Omental fat pad (tissue), 4 donors: Measurements from ENCODE around the gene TSPO. TPM values are rescaled to one million over a fixed set of nuclear protein-coding genes. Genes with fewer than 3 reads are reported as not detected.
A peak's percentile ranks its signal among the peaks of the same experiment; 100 is the strongest.

Source experiments
- ATAC-seq: fragments of 150-250 bp; one replicate; pipeline ENCODE4 v1.9.1; 2016; ENCODE audit warnings: mild to moderate bottlenecking, moderate library complexity; ENCODE audit not compliant: low FRiP score
- DNase-seq: peaks from one replicate; pipeline ENCODE4 v3.0.0-alpha.2; 2019; ENCODE audit warnings: low spot score
- CTCF ChIP-seq, 3 donors: fragments of 450-650 bp; IDR thresholded peaks; one replicate each; pipeline ENCODE4 v1.5.1; 2016 to 2017; ENCODE audit warnings: antibody characterized with exemption in 3 of 3, mild to moderate bottlenecking in 3 of 3, moderate library complexity in 2 of 3
- total RNA-seq, 4 donors: library from RNA; depleted of rRNA; stranded (reverse); fragments of >200 nt; gene quantifications; one replicate each; pipeline ENCODE4 v1.1.0, GENCODE V29; 2016

The TSPO gene
- total RNA-seq, 4 donors from 2014 or later = 370 to 615 (median 577) TPM

DNA sequence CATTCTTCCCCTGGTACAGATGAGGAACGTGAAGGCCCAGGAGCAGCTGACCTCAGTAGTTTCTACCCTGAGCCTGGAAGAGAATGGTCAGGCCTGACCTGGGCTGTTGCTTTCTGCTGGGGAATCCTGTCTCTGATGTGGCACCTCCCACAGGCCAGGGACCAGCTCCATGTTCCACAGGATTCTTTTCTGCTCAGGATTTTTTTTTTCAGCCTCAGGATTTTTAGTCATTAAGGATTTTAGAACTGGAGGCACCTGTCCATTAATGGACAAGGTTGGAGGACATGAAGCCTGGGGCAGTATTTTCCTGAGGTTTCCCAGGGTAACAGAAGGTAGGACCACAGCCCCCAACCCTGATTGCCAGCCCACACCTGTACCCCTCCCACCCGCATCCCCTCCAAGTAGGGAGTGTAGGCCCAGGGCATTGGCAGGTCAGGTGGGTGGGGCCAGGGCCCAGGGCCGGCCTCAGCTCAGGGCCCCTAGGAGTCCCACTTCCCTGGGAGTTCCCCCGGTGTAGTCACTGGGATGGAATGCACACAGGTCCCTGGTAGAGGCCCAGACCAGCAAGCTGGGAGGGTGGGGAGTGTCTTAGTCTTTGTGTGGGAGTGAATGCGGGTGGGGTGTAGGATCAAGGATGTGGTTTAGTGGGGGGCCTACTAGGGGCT, 24.7 kb upstream of the TSPO start:
- no peak for TF ChIP-seq CTCF (IDR thresholded peaks at IDR 0.05)
- ATAC-seq = peak; percentile 79
- DNase-seq = no peak

DNA sequence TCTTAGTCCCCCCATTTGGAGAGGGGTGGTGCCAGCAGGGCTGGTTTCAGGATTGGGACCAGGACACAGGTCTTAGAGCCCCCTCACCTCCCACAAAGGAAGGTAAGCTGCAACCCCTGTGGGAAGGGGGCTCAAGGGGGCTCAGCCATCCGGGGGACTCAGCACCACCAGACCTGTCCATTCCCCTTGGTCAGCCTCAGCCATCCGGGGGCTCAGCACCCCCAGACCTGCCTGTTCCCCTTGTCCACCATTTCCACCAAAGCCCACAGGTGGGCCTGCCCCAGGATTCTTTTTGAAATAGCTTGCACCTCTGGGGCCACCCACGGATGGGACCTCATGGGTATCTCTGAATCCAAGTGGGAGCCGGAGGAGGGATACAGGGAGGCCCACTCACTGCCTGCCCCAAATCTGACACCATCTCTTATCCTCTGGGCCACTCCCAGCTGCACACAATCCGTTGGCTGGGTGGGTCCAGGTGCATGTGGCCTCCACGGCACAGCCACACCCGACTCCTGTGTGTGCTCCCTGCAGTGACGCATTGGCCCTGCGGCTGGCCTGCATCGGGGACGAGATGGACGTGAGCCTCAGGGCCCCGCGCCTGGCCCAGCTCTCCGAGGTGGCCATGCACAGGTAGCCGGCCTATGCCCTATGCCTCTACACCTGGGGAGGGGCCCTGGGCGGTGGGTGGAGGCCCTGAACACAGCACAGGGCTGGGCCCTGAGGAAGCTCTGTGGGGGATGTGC, 24.0 kb upstream of the TSPO start:
- no peak for TF ChIP-seq CTCF (IDR thresholded peaks at IDR 0.05)
- ATAC-seq (no peak), DNase-seq (no peak)

- ATAC-seq (no peak), DNase-seq (no peak)
- TF ChIP-seq CTCF (IDR thresholded peaks at IDR 0.05) = no peak
Observed at GRCh38 chr22:43128116-43128515, 23.2 kb upstream of the TSPO start.

DNA sequence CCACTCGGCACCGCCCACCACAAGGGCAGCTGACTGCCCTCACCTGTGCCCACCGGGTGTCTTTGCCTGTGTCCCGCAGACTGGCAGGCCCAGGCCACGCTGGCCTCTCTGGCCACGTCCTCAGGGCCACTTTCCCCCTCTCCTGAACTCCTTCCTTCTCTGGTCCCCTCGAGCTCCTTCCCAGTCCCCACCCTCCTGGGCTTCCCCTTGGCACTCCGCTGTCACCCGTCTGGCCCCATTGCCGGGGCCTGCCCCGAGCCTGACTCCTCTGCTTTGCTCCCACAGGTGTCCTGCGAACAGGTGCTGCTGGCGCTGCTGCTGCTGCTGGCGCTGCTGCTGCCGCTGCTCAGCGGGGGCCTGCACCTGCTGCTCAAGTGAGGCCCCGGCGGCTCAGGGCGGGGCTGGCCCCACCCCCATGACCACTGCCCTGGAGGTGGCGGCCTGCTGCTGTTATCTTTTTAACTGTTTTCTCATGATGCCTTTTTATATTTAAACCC, 22.4 kb upstream of the TSPO start:
- ATAC-seq (no peak), DNase-seq (no peak)
- TF ChIP-seq CTCF (IDR thresholded peaks at IDR 0.05) = no peak

DNA sequence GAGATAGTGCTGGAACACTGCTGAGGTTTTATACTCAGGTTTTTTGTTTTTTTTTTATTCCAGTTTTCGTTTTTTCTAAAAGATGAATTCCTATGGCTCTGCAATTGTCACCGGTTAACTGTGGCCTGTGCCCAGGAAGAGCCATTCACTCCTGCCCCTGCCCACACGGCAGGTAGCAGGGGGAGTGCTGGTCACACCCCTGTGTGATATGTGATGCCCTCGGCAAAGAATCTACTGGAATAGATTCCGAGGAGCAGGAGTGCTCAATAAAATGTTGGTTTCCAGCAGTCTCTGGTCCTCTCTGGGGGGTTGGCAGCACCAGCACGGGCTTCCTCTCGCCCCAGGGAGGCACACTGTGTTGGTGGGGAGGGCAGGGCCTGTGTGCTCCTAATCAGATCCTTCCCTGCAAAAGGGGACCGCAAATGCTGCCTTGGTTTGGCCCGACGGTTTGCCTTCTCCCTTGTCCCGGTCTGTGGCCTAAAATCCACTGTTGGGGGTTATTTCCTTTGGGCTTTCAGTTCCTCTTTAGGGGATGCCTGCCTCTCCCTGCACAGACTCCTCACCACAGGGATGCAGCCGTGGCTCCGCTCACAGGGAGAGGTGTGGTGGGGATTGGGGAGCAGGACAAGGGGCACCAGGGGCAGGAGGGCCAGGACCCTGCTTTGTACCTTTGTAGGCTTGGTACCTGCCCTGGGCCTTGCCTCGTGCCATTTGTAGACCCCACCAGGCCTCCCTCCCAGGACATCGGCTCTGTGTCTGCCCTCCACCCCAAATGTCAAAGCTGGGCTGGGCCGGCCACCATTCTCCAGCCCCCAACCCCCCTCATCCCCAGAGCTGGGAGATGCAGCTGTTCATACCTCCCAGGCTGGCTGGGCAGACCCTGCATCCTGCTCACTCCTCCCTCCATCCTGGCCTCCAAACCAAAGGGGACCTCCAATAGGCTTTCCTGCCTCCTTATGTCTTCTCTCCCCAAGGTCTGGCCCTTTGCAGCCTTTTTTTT, 21.6 kb upstream of the TSPO start:
- DNase-seq = no peak
- TF ChIP-seq CTCF (IDR thresholded peaks at IDR 0.05) = no peak
- no peak for ATAC-seq

- DNase-seq = no peak
- no peak for ATAC-seq
Observed at GRCh38 chr22:43131773-43132501, 19.4 kb upstream of the TSPO start.

More at GRCh38 chr22:43131773-43132501, 19.4 kb upstream of the TSPO start:
- no peak for TF ChIP-seq CTCF (IDR thresholded peaks at IDR 0.05)
